ENCODE measurements around the gene MRPL4. TPM values are rescaled to one million over a fixed set of nuclear protein-coding genes. Genes with fewer than 3 reads are reported as not detected.
A peak's percentile ranks its signal among the peaks of the same experiment; 100 is the strongest.
"Not testable (repeated sequence)": the region's sequence is repeated elsewhere in the genome, so short reads cannot be mapped to it uniquely, and the experiment has no call there.

MRPL4 gene
- polyA plus RNA-seq, 2 donors = 25.7 to 71.6 TPM

- WGBS, 2 donors = 82 to 85% methylated on average over 5 of the region's 5 CpGs
- no peaks in the 10 kb centered on the region for H3K4me1 ChIP-seq (ENCODE audit: control insufficient read depth in 2 of 2, insufficient read depth in 2 of 2, low read length in 1 of 2)
- no peak overlapping the region for H3K4me3 ChIP-seq (ENCODE audit: low read depth in 1 of 2, low read length in 2 of 2)
- H3K27me3 ChIP-seq (ENCODE audit: control insufficient read depth in 1 of 2, insufficient read depth in 2 of 2, low read length in 2 of 2) = no peaks in the 10 kb centered on the region
- H3K27ac ChIP-seq (ENCODE audit: low read depth in 2 of 2, low read length in 1 of 2) = peak overlapping the region; percentile 17 to 48
- peaks cover 0 to 5% of the 10 kb centered on the region in 2 donors for H3K36me3 ChIP-seq (ENCODE audit: control insufficient read depth in 2 of 2, insufficient read depth in 2 of 2, low read length in 1 of 2)
- no peaks in the 10 kb centered on the region for H3K9me3 ChIP-seq (ENCODE audit: control insufficient read depth in 2 of 2, insufficient read depth in 1 of 2, low read depth in 1 of 2, low read length in 1 of 2)
Observed at GRCh38 chr19:10228393-10228792, 23.6 kb upstream of the MRPL4 start.

DNA sequence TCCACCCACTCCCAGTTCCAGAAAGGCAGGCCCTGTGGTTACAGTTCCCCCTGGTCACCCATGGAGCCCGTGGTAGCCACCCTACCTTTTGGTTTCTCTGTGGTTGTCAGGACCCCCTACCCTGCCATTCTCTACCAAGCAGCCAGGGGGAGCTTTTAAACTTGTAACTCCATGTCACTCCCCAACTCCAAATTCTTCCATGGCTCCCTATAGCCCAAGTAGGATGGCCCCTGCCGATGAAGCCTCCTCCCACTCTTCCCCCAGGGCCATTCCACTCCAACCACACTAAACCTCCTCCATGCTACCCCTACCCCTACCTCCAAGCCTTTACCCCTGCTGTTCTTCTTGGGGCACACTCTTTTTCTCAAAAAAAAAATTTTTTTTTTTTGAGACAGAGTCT is 23.1 kb upstream of the MRPL4 start:
- H3K27ac ChIP-seq (ENCODE audit: low read depth in 2 of 2, low read length in 1 of 2) = peak overlapping the region in 1 of 2 donors; percentile 45

GRCh38 chr19:10230173-10230860 is 21.7 kb upstream of the MRPL4 start:
- Histone ChIP-seq H3K27me3 (ENCODE audit: control insufficient read depth in 1 of 2, insufficient read depth in 2 of 2, low read length in 2 of 2) (no peaks in the 10 kb centered on the region), H3K36me3 (ENCODE audit: control insufficient read depth in 2 of 2, insufficient read depth in 2 of 2, low read length in 1 of 2) (no peaks in the 10 kb centered on the region), H3K9me3 (ENCODE audit: control insufficient read depth in 2 of 2, insufficient read depth in 1 of 2, low read depth in 1 of 2, low read length in 1 of 2) (no peaks in the 10 kb centered on the region), H3K4me3 (ENCODE audit: low read depth in 1 of 2, low read length in 2 of 2) (peak overlapping the region; percentile 65 to 88), H3K27ac (ENCODE audit: low read depth in 2 of 2, low read length in 1 of 2) (peak overlapping the region; percentile 77 to 84), H3K4me1 (ENCODE audit: control insufficient read depth in 2 of 2, insufficient read depth in 2 of 2, low read length in 1 of 2) (no peaks in the 10 kb centered on the region)
- WGBS, 2 donors = 1% methylated on average over 58 to 70 of the region's 70 CpGs

More for the DNA sequence above, 23.1 kb upstream of the MRPL4 start:
- Histone ChIP-seq H3K4me1 (ENCODE audit: control insufficient read depth in 2 of 2, insufficient read depth in 2 of 2, low read length in 1 of 2) (no peaks in the 10 kb centered on the region), H3K4me3 (ENCODE audit: low read depth in 1 of 2, low read length in 2 of 2) (no peak overlapping the region), H3K27me3 (ENCODE audit: control insufficient read depth in 1 of 2, insufficient read depth in 2 of 2, low read length in 2 of 2) (no peaks in the 10 kb centered on the region), H3K36me3 (ENCODE audit: control insufficient read depth in 2 of 2, insufficient read depth in 2 of 2, low read length in 1 of 2) (peaks cover 0 to 5% of the 10 kb centered on the region in 2 donors), H3K9me3 (ENCODE audit: control insufficient read depth in 2 of 2, insufficient read depth in 1 of 2, low read depth in 1 of 2, low read length in 1 of 2) (no peaks in the 10 kb centered on the region)
- WGBS, 2 donors = 47 to 51% methylated on average over 2 of the region's 2 CpGs

DNA sequence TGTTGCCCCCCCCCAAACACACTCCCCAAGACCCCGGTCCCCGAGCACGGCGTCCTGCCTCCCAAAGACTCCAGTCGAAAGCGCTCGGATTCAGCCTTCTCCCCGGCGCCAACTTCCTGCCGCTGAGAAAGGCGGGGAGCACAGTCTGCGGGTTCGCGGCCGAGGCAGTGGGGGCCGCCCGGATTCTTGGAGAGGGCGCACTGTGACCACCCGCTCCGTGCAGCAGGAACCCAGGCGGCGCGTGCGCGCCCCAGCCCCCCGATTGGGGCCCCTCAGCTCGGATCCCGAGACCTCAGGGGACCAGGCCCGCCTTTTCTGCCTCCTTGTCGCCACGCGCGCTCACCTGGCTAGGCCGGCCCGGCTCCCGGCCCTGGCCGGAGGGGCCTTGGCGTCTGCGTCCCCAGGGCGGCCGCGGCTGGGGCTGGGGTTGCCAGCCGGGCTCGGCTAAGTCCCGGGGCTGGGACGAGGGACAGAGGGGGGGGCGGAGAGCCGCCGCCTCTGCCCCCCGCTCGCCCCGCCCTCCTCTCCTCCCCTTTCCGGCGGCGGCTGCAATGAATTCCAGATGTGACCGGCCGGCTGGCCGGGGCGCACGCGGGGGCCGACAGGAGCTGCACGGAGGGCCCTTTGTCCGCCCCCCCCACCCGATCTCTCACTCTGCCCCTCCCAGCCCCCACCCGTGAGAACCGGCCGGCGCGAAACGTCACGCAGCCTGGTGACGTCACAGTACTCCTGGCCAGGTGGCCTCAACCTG is 21.0 kb upstream of the MRPL4 start, which contains the start of gene S1PR2:
TSS of gene S1PR2 (minus strand) at position 471 of the 751 bp plus-strand sequence. CDS start 6,426 bp downstream, outside the sequence.
- H3K4me3 ChIP-seq (ENCODE audit: low read depth in 1 of 2, low read length in 2 of 2) = peak within 1 kb of the TSS; percentile 65 to 88
- no peaks in the 10 kb centered on the region for H3K4me1 ChIP-seq (ENCODE audit: control insufficient read depth in 2 of 2, insufficient read depth in 2 of 2, low read length in 1 of 2)
- H3K9me3 ChIP-seq (ENCODE audit: control insufficient read depth in 2 of 2, insufficient read depth in 1 of 2, low read depth in 1 of 2, low read length in 1 of 2) = no peaks in the 10 kb centered on the region
- H3K27me3 ChIP-seq (ENCODE audit: control insufficient read depth in 1 of 2, insufficient read depth in 2 of 2, low read length in 2 of 2) = no peaks in the 10 kb centered on the region
- 0% methylated on average over 49 to 73 of the region's 73 CpGs for WGBS, 2 donors
- H3K27ac ChIP-seq (ENCODE audit: low read depth in 2 of 2, low read length in 1 of 2) = peak within 1 kb of the TSS; percentile 77 to 84
- H3K36me3 ChIP-seq (ENCODE audit: control insufficient read depth in 2 of 2, insufficient read depth in 2 of 2, low read length in 1 of 2) = no peaks in the 10 kb centered on the region

DNA sequence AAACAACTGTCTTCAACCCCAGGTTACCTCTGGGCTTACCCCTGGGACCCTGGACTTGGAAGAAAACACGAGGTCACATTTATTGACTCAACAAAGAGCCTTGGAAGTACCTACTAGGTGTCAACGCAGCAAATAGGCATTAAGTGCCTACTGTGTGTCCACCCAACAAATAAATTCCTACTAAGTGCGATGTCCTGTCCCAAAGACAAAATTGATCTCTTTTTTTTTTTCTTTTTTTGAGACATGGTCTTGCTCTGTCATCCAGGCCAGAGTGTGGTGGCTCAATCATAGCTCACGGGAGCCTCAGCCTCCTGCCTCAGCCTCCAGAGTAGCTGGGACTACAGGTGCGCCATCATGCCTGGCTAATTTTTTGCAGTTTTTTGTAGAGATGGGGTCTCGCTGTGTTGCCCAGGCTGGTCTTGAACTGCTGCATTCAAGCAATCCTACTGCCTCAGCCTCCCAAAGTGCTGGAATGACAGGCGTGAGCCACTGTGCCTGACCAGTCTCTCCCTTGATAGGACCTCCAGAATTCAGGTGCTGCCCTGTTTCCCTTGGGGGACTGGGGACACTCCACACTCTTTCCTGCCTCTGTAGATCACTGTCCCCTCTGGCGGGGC is 20.3 kb upstream of the MRPL4 start:
- Histone ChIP-seq H3K36me3 (ENCODE audit: control insufficient read depth in 2 of 2, insufficient read depth in 2 of 2, low read length in 1 of 2) (no peaks in the 10 kb centered on the region), H3K27me3 (ENCODE audit: control insufficient read depth in 1 of 2, insufficient read depth in 2 of 2, low read length in 2 of 2) (no peaks in the 10 kb centered on the region), H3K4me1 (ENCODE audit: control insufficient read depth in 2 of 2, insufficient read depth in 2 of 2, low read length in 1 of 2) (no peaks in the 10 kb centered on the region), H3K4me3 (ENCODE audit: low read depth in 1 of 2, low read length in 2 of 2) (peak overlapping the region; percentile 65 to 88), H3K27ac (ENCODE audit: low read depth in 2 of 2, low read length in 1 of 2) (peak overlapping the region in 1 of 2 donors; percentile 39), H3K9me3 (ENCODE audit: control insufficient read depth in 2 of 2, insufficient read depth in 1 of 2, low read depth in 1 of 2, low read length in 1 of 2) (no peaks in the 10 kb centered on the region)
- 75 to 80% methylated on average over 8 of the region's 8 CpGs for WGBS, 2 donors

DNA sequence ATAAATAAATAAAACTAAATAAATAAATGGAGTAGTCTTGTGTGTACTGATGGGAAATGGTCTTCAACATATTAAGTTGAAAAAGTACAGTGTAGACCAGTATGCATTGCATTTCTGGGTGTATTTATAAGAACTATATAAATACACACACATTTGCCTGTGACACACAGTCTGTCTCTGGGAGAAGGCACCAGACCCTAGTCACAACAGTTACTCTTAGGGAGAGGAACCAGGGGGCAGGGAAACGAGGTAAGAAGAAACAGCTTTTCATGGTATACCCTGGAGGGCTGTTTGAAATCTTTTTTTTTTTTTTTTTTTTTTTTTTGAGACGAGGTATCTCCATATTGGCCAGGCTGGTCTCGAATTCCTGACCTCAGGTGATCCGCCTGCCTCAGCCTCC is 18.1 kb upstream of the MRPL4 start:
- H3K27me3 ChIP-seq (ENCODE audit: control insufficient read depth in 1 of 2, insufficient read depth in 2 of 2, low read length in 2 of 2) = no peaks in the 10 kb centered on the region
- H3K9me3 ChIP-seq (ENCODE audit: control insufficient read depth in 2 of 2, insufficient read depth in 1 of 2, low read depth in 1 of 2, low read length in 1 of 2) = no peaks in the 10 kb centered on the region
- no peaks in the 10 kb centered on the region for H3K36me3 ChIP-seq (ENCODE audit: control insufficient read depth in 2 of 2, insufficient read depth in 2 of 2, low read length in 1 of 2)
- H3K27ac ChIP-seq (ENCODE audit: low read depth in 2 of 2, low read length in 1 of 2) = no peak overlapping the region
- 73 to 84% methylated on average over 4 of the region's 4 CpGs for WGBS, 2 donors
- no peak overlapping the region for H3K4me3 ChIP-seq (ENCODE audit: low read depth in 1 of 2, low read length in 2 of 2)
- H3K4me1 ChIP-seq (ENCODE audit: control insufficient read depth in 2 of 2, insufficient read depth in 2 of 2, low read length in 1 of 2) = no peaks in the 10 kb centered on the region

- Histone ChIP-seq H3K4me1 (ENCODE audit: control insufficient read depth in 2 of 2, insufficient read depth in 2 of 2, low read length in 1 of 2) (no peaks in the 10 kb centered on the region), H3K4me3 (ENCODE audit: low read depth in 1 of 2, low read length in 2 of 2) (no peak overlapping the region), H3K27me3 (ENCODE audit: control insufficient read depth in 1 of 2, insufficient read depth in 2 of 2, low read length in 2 of 2) (no peaks in the 10 kb centered on the region), H3K27ac (ENCODE audit: low read depth in 2 of 2, low read length in 1 of 2) (peak overlapping the region in 1 of 2 donors; percentile 13), H3K36me3 (ENCODE audit: control insufficient read depth in 2 of 2, insufficient read depth in 2 of 2, low read length in 1 of 2) (no peaks in the 10 kb centered on the region), H3K9me3 (ENCODE audit: control insufficient read depth in 2 of 2, insufficient read depth in 1 of 2, low read depth in 1 of 2, low read length in 1 of 2) (no peaks in the 10 kb centered on the region)
- 81 to 87% methylated on average over 4 of the region's 4 CpGs for WGBS, 2 donors
Observed at GRCh38 chr19:10235003-10235402, 17.0 kb upstream of the MRPL4 start.

- H3K36me3 ChIP-seq (ENCODE audit: control insufficient read depth in 2 of 2, insufficient read depth in 2 of 2, low read length in 1 of 2); H3K4me3 ChIP-seq (ENCODE audit: low read depth in 1 of 2, low read length in 2 of 2); H3K4me1 ChIP-seq (ENCODE audit: control insufficient read depth in 2 of 2, insufficient read depth in 2 of 2, low read length in 1 of 2); H3K27me3 ChIP-seq (ENCODE audit: control insufficient read depth in 1 of 2, insufficient read depth in 2 of 2, low read length in 2 of 2); H3K9me3 ChIP-seq (ENCODE audit: control insufficient read depth in 2 of 2, insufficient read depth in 1 of 2, low read depth in 1 of 2, low read length in 1 of 2); H3K27ac ChIP-seq (ENCODE audit: low read depth in 2 of 2, low read length in 1 of 2): not testable (repeated sequence)
- WGBS, 2 donors = 93 to 94% methylated on average over 7 of the region's 7 CpGs
Observed at GRCh38 chr19:10235409-10235808, 16.6 kb upstream of the MRPL4 start.

DNA sequence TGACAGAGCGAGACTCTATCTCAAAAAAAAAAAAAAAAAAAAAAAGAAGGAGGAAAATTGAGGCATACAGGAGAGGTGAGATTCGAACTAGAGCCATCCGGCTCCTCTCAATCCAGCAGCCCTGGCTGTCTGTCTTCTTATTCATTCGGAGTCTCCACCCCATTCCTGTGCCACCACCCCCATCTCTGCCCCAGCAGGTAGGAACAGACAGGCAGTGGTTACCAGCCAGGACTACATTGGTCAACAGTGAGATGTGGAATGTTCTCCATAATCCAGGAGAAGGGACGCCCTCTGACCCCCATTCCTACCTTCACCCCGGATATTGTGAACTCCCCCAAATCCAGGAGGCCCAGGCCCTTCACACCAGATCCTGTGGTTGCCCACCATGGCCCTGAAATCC is 14.3 kb upstream of the MRPL4 start:
- H3K36me3 ChIP-seq (ENCODE audit: control insufficient read depth in 2 of 2, insufficient read depth in 2 of 2, low read length in 1 of 2) = no peaks in the 10 kb centered on the region
- no peaks in the 10 kb centered on the region for H3K27me3 ChIP-seq (ENCODE audit: control insufficient read depth in 1 of 2, insufficient read depth in 2 of 2, low read length in 2 of 2)
- no peaks in the 10 kb centered on the region for H3K9me3 ChIP-seq (ENCODE audit: control insufficient read depth in 2 of 2, insufficient read depth in 1 of 2, low read depth in 1 of 2, low read length in 1 of 2)
- H3K4me3 ChIP-seq (ENCODE audit: low read depth in 1 of 2, low read length in 2 of 2) = no peak overlapping the region
- 80 to 85% methylated on average over 6 of the region's 6 CpGs for WGBS, 2 donors
- no peaks in the 10 kb centered on the region for H3K4me1 ChIP-seq (ENCODE audit: control insufficient read depth in 2 of 2, insufficient read depth in 2 of 2, low read length in 1 of 2)
- H3K27ac ChIP-seq (ENCODE audit: low read depth in 2 of 2, low read length in 1 of 2) = peak overlapping the region; percentile 34 to 53

Data from esophagus (tissue), 2 donors.